ENCODE results near the gene DMAP1. TPM values are rescaled to one million over a fixed set of nuclear protein-coding genes. Genes with fewer than 3 reads are reported as not detected.

The DMAP1 gene, protein sequence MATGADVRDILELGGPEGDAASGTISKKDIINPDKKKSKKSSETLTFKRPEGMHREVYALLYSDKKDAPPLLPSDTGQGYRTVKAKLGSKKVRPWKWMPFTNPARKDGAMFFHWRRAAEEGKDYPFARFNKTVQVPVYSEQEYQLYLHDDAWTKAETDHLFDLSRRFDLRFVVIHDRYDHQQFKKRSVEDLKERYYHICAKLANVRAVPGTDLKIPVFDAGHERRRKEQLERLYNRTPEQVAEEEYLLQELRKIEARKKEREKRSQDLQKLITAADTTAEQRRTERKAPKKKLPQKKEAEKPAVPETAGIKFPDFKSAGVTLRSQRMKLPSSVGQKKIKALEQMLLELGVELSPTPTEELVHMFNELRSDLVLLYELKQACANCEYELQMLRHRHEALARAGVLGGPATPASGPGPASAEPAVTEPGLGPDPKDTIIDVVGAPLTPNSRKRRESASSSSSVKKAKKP
- 78.3 and 82.0 TPM in 2 replicates for total RNA-seq
- long read RNA-seq, full-length matches to known transcripts = 92 of 132 reads
- long read RNA-seq, partial matches to known transcripts = 6 of 132 reads
- long read RNA-seq, other reads (novel, unspliced or antisense) = 34 of 132 reads

DNA sequence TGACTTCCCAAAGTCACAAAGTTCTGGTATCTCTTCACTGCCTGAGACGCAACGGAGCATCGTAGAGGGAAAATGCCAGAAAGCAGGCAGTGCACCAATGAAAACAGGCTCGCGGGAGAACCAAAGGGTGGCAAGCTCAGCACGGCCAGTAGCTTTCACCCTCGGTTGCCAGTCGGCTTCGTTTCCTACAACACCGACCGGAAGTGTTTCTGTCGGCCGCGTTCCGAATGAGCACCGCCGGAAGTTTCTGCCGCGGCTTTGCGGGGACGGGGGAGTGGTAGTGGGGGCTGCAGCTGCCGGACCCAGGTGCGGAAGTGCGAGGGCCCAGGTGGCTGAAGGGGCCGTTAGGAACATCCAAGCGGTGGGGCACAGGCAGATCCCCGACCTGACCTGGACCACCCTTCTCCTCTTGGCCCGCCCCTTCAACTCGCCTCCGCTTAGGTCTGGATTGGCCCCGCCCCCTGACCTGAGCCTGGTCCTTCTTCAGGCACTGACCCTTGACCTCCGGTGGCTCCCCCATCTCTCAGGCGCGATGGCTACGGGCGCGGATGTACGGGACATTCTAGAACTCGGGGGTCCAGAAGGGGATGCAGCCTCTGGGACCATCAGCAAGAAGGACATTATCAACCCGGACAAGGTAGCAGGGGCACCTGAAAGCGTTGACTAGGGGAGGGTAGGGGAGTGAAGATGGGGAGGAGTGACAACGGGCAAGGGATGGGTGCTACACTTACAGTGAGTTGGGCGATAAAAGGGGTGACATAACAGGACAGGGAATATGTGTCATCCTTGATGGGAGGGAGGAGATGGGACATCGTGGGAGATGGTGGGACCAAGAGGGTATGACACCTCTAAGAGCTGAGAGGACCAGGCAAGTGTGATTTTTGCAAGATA lies at the start of gene DMAP1:
TSS of gene DMAP1 (plus strand) at position 250 of the 891 bp plus-strand sequence. CDS start at position 533, 283 bp downstream.
- DNase-seq (ENCODE audit: low spot score, unreplicated experiment) = peak; percentile 82

DNA sequence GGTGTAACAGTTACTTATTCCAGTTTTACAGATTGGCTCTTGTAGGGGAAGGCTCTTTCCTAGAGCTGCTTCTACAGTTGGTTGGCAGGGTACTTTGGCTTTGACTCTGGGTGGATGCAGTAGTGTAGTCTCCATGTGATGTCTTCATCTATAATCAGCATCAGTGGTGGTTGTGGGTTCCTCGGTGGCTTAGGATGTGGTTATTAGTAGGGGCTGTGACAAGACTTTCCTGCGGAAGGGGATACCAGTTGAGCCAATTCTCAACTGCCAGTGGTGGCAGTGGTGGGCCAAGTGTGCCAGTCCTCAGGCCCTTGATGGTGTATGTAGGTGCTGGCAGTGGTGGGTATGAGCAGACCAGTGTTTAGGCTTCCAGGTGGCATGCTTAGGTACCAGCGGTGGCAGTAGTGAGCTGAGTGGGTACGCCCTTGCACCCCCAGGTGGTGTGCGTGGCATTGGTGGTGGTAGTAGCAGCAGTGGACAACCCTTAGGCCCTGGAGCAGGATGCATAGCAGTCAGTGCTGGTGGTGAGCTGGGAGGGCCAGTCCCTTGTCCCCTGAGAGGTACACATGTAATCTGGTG lies 44.7 kb upstream of the DMAP1 start:
- TF ChIP-seq, protein P1, sequence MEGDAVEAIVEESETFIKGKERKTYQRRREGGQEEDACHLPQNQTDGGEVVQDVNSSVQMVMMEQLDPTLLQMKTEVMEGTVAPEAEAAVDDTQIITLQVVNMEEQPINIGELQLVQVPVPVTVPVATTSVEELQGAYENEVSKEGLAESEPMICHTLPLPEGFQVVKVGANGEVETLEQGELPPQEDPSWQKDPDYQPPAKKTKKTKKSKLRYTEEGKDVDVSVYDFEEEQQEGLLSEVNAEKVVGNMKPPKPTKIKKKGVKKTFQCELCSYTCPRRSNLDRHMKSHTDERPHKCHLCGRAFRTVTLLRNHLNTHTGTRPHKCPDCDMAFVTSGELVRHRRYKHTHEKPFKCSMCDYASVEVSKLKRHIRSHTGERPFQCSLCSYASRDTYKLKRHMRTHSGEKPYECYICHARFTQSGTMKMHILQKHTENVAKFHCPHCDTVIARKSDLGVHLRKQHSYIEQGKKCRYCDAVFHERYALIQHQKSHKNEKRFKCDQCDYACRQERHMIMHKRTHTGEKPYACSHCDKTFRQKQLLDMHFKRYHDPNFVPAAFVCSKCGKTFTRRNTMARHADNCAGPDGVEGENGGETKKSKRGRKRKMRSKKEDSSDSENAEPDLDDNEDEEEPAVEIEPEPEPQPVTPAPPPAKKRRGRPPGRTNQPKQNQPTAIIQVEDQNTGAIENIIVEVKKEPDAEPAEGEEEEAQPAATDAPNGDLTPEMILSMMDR (IDR thresholded peaks at IDR 0.05; ENCODE audit: unreplicated experiment) = no peak
- H3K36me3 Mint-ChIP-seq (ENCODE audit: insufficient read depth) = no peaks in the 10 kb centered on the region
- H3K27me3 Mint-ChIP-seq = no peaks in the 10 kb centered on the region
- peaks cover 7% of the 10 kb centered on the region for H3K9me3 Mint-ChIP-seq (ENCODE audit: low read depth)
- no peak overlapping the region for H3K4me3 Mint-ChIP-seq (ENCODE audit: low read depth)
- no peaks in the 10 kb centered on the region for H3K4me1 Mint-ChIP-seq (ENCODE audit: low read depth)
- DNase-seq (ENCODE audit: low spot score, unreplicated experiment) = no peak
- no peak overlapping the region for H3K27ac Mint-ChIP-seq

More for the DNA sequence above, at the start of gene DMAP1:
- no peaks in the 10 kb centered on the region for H3K27me3 Mint-ChIP-seq
- peaks cover 28% of the 10 kb centered on the region for H3K4me1 Mint-ChIP-seq (ENCODE audit: low read depth)
- H3K9me3 Mint-ChIP-seq (ENCODE audit: low read depth) = no peaks in the 10 kb centered on the region
- TF ChIP-seq, protein P1 (IDR thresholded peaks at IDR 0.05; ENCODE audit: unreplicated experiment) = no peak
- peaks cover 4% of the 10 kb centered on the region for H3K36me3 Mint-ChIP-seq (ENCODE audit: insufficient read depth)
- H3K27ac Mint-ChIP-seq = peak within 1 kb of the TSS; percentile 86
- H3K4me3 Mint-ChIP-seq (ENCODE audit: low read depth) = peak within 1 kb of the TSS; percentile 89

DNA sequence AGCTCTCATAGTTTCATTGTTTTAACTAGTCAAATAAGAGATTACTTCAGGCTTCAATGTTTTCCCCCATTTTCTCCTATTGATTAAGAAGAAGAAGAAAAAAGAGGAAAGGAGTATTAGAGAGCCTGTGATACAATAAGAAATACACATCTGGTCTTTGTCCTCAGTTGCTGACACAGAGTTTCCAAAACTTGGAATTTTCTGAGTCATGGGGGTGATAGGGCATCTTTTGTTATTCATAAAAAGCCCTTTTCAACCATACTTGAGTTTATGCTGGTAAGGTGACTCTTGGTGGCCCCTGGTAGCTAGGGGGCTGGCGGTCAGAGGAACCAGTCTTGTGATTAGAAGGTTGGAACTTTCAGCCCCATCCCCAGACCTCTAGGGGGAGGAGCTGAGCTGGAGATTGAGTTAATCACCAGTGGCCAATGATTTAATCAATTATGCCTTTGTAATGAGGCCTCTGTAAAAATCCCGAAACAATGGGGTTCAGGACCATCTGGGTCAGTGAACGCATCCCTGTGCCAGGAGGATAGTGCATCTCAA lies 42.9 kb upstream of the DMAP1 start:
- DNase-seq (ENCODE audit: low spot score, unreplicated experiment) = no peak
- Mint-ChIP-seq H3K9me3 (ENCODE audit: low read depth) (peaks cover 16% of the 10 kb centered on the region), H3K4me1 (ENCODE audit: low read depth) (no peaks in the 10 kb centered on the region), H3K36me3 (ENCODE audit: insufficient read depth) (no peaks in the 10 kb centered on the region), H3K4me3 (ENCODE audit: low read depth) (no peak overlapping the region), H3K27me3 (no peaks in the 10 kb centered on the region), H3K27ac (no peak overlapping the region)
- TF ChIP-seq, protein P1 (IDR thresholded peaks at IDR 0.05; ENCODE audit: unreplicated experiment) = no peak

DNA sequence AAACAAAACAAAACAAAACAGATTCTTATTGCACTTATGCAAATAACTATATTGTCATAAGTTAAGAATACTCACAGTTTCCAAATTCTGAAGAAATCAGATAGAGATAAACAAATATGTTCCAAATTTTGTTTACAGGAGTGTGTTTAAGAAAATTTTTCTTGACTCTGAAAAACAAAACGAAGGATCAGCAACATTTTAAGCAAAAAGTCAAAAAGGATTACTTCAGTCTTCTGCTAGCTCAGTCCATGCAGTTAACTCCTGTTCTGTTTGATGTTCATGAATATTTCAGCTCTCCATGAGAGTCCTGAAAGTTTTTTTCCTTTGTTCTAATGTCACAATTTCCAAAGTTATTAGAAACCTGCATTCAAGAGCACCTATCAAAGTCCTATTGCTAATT lies 38.6 kb upstream of the DMAP1 start:
- Mint-ChIP-seq H3K27ac (no peak overlapping the region), H3K27me3 (no peaks in the 10 kb centered on the region), H3K4me1 (ENCODE audit: low read depth) (no peaks in the 10 kb centered on the region), H3K4me3 (ENCODE audit: low read depth) (no peak overlapping the region), H3K9me3 (ENCODE audit: low read depth) (peaks cover 22% of the 10 kb centered on the region), H3K36me3 (ENCODE audit: insufficient read depth) (peaks cover 3% of the 10 kb centered on the region)
- TF ChIP-seq, protein P1 (IDR thresholded peaks at IDR 0.05; ENCODE audit: unreplicated experiment) = no peak
- DNase-seq (ENCODE audit: low spot score, unreplicated experiment) = no peak

Measured in progenitor cell of endocrine pancreas (in vitro differentiated cells).